Measurements from ENCODE around the gene KCNN3.

DNA sequence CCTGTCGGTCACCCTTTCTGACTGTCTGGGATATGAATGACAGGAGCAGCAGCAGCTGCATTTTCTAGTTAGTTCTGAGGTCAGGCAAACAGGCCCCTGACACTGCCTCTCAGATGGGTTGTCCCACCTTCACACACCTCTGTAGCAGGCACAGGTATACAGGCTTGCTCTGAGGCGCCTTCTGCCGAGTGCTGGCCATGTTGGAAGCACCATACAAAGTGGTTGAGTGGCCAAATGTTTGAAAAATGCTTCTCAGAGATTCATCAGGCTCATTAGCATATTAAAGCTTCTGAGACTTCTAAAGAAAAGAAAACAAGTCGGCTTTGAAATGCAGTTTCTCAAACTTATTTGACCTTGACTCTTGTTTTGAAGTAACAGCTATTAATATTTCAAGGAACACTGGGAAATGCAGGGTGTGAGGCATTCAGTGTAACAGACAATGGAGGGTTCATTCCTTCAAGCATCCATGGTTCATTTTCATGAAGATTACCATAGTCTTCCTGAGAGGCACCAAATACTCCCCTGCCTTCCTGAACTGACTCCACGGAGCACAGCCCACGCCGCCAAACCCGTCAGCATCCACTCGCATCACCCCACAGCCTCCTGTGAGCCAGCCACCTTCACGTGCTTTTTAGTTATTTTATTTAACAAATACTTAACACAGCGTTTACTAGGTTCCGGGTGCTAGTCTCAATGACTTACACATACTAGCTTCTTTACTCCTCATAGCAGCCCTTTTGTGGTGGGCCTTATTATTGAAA lies 81.8 kb downstream of the KCNN3 start:
- TF ChIP-seq, protein P1, sequence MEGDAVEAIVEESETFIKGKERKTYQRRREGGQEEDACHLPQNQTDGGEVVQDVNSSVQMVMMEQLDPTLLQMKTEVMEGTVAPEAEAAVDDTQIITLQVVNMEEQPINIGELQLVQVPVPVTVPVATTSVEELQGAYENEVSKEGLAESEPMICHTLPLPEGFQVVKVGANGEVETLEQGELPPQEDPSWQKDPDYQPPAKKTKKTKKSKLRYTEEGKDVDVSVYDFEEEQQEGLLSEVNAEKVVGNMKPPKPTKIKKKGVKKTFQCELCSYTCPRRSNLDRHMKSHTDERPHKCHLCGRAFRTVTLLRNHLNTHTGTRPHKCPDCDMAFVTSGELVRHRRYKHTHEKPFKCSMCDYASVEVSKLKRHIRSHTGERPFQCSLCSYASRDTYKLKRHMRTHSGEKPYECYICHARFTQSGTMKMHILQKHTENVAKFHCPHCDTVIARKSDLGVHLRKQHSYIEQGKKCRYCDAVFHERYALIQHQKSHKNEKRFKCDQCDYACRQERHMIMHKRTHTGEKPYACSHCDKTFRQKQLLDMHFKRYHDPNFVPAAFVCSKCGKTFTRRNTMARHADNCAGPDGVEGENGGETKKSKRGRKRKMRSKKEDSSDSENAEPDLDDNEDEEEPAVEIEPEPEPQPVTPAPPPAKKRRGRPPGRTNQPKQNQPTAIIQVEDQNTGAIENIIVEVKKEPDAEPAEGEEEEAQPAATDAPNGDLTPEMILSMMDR (IDR thresholded peaks at IDR 0.05): no peak
- TF ChIP-seq POLR2A (IDR thresholded peaks at IDR 0.05): no peak
- TF ChIP-seq EP300 (IDR thresholded peaks at IDR 0.05): no peak
